ENCODE measurements around the gene LRRC75A. TPM values are rescaled to one million over a fixed set of nuclear protein-coding genes. Genes with fewer than 3 reads are reported as not detected.
A peak's percentile ranks its signal among the peaks of the same experiment; 100 is the strongest.
"Not testable (repeated sequence)": the region's sequence is repeated elsewhere in the genome, so short reads cannot be mapped to it uniquely, and the experiment has no call there.

The LRRC75A gene
- total RNA-seq, 2 experiments from 2014 or later = 1.5 to 1.7 TPM

- Mint-ChIP-seq H3K4me1 (peaks cover 2% of the 10 kb centered on the region), H3K36me3 (peaks cover 10% of the 10 kb centered on the region), H3K27ac (no peak overlapping the region), H3K27me3 (no peaks in the 10 kb centered on the region), H3K9me3 (no peaks in the 10 kb centered on the region), H3K4me3 (no peak overlapping the region)
- no peak for DNase-seq
These were observed 35.2 kb downstream of the LRRC75A start for GRCh38 chr17:16456742-16457316.

DNA sequence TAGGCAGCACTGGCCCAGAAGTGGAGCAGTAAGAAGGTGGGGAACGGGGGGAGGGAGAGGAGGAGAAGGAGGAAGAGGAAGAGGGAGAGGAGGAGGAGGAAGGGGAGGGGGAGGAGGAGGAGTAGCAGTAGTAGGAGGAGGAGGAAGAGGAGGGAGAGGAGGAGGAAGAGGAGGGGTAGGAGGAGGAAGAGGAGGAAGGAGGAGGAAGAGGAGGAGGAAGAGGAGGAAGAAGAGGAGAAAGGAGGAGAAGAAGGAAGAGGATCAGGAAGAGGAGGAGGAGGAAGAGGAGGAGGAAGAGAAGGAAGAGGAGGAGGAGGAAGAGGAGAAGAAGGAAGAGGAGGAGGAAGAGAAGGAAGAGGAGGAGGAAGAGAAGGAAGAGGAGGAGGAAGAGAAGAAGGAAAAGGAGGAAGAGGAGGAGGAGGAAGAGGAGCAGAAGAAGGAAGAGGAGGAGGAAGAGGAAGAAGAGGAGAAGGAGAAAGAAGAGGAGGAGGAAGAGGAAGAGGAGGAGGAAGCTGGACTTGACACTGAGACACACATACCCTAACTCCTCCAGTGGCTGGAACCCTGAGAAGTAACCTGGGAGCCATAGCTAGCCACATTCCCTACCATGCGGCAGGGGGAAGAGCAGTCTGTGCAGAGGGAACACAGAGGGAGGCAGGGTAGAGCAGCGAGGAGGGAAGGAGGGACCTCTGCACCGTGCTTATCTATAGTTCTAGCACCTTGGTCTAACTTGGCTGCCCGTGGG, 35.8 kb downstream of the LRRC75A start:
- peaks cover 2% of the 10 kb centered on the region for H3K4me1 Mint-ChIP-seq
- H3K27ac Mint-ChIP-seq = peak overlapping the region; percentile 20
- peaks cover 10% of the 10 kb centered on the region for H3K36me3 Mint-ChIP-seq
- no peaks in the 10 kb centered on the region for H3K9me3 Mint-ChIP-seq
- no peak for DNase-seq
- H3K27me3 Mint-ChIP-seq = no peaks in the 10 kb centered on the region
- no peak overlapping the region for H3K4me3 Mint-ChIP-seq

DNA sequence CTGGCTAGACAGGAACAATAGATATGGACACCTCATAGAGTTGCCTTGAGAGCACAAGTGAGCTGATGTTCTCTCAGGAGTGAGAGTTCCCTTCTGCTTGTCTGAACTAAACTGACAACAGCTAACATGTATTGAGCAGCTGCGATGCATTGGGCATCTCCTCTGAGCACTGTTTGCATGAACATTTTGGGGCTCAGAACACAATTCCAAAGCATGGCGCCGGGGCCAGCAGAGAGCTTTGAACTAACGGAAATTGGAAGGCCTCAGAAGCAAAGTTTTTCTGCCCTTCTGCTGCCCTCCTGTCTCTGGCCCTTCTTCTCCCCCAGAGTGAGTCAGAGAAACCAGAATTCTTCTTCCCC, 38.5 kb downstream of the LRRC75A start:
- Mint-ChIP-seq H3K27ac (peak overlapping the region; percentile 18), H3K36me3 (peaks cover 27% of the 10 kb centered on the region)

DNA sequence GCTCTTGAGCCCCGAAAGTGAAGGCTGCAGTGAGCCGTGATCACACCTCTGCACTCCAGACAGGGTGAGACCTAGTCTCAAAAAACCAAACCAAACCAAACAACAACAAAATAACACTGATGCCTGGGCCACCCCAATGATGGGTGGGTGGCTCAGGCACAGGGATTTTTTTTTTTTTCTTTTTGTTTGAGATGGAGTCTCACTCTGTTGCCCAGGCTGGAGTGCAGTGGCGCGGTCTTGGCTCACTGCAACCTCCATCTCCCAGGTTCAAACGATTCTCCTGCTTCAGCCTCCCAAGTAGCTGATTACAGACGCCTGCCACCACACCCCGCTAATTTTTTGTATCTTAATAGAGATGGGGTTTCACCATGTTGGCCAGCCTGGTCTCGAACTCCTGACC, 39.7 kb downstream of the LRRC75A start:
- H3K4me1 Mint-ChIP-seq = peaks cover 20% of the 10 kb centered on the region
- H3K9me3 Mint-ChIP-seq, H3K4me3 Mint-ChIP-seq, DNase-seq, H3K27ac Mint-ChIP-seq, H3K27me3 Mint-ChIP-seq: not testable (repeated sequence)
- H3K36me3 Mint-ChIP-seq = peaks cover 33% of the 10 kb centered on the region

More for the DNA sequence above, 38.5 kb downstream of the LRRC75A start:
- Mint-ChIP-seq H3K9me3 (no peaks in the 10 kb centered on the region), H3K4me3 (no peak overlapping the region), H3K27me3 (no peaks in the 10 kb centered on the region), H3K4me1 (peaks cover 9% of the 10 kb centered on the region)
- DNase-seq = no peak

GRCh38 chr17:16450028-16450427, 42.0 kb downstream of the LRRC75A start:
- DNase-seq = no peak
- Mint-ChIP-seq H3K4me1 (peaks cover 31% of the 10 kb centered on the region), H3K9me3 (no peaks in the 10 kb centered on the region), H3K27me3 (no peaks in the 10 kb centered on the region), H3K27ac (no peak overlapping the region), H3K4me3 (no peak overlapping the region), H3K36me3 (peaks cover 40% of the 10 kb centered on the region)

- Mint-ChIP-seq H3K27ac (peak overlapping the region; percentile 28), H3K36me3 (peaks cover 42% of the 10 kb centered on the region), H3K4me1 (peaks cover 36% of the 10 kb centered on the region), H3K27me3 (no peaks in the 10 kb centered on the region), H3K4me3 (no peak overlapping the region), H3K9me3 (no peaks in the 10 kb centered on the region)
- DNase-seq = no peak
These were observed 42.8 kb downstream of the LRRC75A start for GRCh38 chr17:16449121-16449570.

DNA sequence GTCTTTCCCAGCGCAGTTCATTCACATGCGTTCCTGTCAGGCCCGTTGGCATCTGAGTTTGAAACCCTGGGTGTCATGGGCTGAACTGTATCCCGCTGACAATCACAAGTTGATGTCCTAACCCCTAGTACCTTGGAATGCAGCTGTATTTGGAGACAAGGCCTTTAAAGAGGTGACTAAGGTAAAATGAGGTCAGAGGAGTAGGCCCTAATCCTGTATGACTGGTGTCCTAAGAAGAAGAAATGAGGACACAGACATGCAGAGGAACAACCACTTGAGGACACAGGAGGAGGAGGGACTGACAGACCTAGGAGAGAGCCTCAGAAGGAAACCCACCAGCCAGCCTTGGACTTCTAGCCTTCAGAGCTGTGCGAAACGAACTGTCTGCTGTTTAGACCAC, 43.5 kb downstream of the LRRC75A start:
- Mint-ChIP-seq H3K27ac (no peak overlapping the region), H3K36me3 (peaks cover 43% of the 10 kb centered on the region), H3K4me1 (peaks cover 41% of the 10 kb centered on the region), H3K4me3 (no peak overlapping the region), H3K9me3 (no peaks in the 10 kb centered on the region), H3K27me3 (no peaks in the 10 kb centered on the region)
- no peak for DNase-seq

DNA sequence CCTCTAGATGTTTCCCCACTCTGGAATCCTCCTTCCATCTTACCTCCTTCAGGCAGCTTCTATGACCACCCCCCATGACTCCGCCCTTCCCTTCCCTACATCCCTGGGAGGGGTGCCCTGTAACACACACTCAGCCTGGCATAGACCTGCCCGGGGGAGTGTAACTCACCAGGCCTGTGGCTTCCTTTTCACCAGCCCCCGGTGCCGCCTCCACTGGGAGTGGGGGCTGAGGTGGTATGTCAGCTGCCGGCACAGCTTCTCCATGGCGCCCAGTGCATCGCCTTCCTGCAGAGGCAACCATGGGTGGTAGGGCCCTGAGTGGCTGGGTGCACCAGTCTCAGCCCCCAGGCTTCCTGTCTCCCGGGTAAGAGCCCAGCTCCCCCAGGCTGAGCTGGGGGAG, 44.3 kb downstream of the LRRC75A start:
- H3K27ac Mint-ChIP-seq = peak overlapping the region; percentile 6
- H3K4me1 Mint-ChIP-seq = peaks cover 47% of the 10 kb centered on the region
- peaks cover 49% of the 10 kb centered on the region for H3K36me3 Mint-ChIP-seq
- no peak for DNase-seq
- no peaks in the 10 kb centered on the region for H3K27me3 Mint-ChIP-seq
- H3K9me3 Mint-ChIP-seq = no peaks in the 10 kb centered on the region
- no peak overlapping the region for H3K4me3 Mint-ChIP-seq

- Mint-ChIP-seq H3K36me3 (peaks cover 61% of the 10 kb centered on the region), H3K27ac (peak overlapping the region; percentile 69), H3K27me3 (peaks cover 4% of the 10 kb centered on the region), H3K4me3 (peak overlapping the region; percentile 41), H3K9me3 (no peaks in the 10 kb centered on the region), H3K4me1 (peaks cover 56% of the 10 kb centered on the region)
- DNase-seq = no peak
These were observed 45.5 kb downstream of the LRRC75A start for GRCh38 chr17:16446338-16446983.

- Mint-ChIP-seq H3K36me3 (peaks cover 68% of the 10 kb centered on the region), H3K27ac (peak overlapping the region; percentile 72), H3K4me1 (peaks cover 65% of the 10 kb centered on the region), H3K27me3 (peaks cover 15% of the 10 kb centered on the region), H3K4me3 (peak overlapping the region; percentile 52), H3K9me3 (no peaks in the 10 kb centered on the region)
- DNase-seq = no peak
These were observed 47.6 kb downstream of the LRRC75A start for GRCh38 chr17:16444258-16444886.

DNA sequence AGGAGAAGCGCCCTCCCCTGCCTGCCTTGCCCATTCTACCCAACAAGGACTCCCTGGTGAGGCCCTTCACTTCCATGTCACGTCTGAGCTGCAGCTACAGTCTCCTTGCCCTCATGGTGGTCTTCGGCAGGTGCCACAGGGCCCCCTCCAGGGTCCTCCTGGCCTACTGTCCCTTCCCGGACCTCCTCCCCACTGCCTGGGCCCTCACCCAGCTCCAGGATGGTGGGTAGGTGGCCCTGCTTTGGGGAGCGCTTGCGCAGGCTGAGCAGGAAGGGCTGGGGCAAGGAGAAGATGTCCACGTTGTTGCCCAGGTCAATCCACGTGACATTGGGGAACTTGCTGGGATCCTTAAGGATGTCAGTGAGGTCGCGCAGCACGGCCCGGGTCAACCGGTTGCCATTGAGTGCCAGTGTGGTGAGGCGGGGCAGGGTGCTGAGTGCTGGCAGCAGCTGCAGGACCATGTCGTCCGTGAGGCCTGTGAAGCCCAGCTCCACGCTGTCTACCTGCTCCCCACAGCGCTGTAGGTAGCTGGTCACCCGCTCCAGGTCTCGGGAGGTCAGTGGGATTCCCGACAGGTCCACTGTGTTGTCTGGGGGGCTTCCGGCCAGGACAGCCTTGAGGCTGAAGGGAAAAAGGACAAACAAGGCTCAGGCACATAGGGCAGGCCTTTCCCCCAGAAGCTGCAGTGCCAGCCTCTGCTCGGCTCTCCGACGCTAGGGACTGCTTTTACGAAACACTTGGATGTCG, 48.3 kb downstream of the LRRC75A start:
- Mint-ChIP-seq H3K4me3 (peak overlapping the region; percentile 99), H3K27ac (peak overlapping the region; percentile 72)

GRCh38 chr17:16442594-16443510, 49.1 kb downstream of the LRRC75A start:
- Mint-ChIP-seq H3K4me1 (peaks cover 57% of the 10 kb centered on the region), H3K4me3 (peak overlapping the region; percentile 99), H3K27ac (peak overlapping the region; percentile 100), H3K27me3 (peaks cover 19% of the 10 kb centered on the region), H3K36me3 (peaks cover 68% of the 10 kb centered on the region), H3K9me3 (peaks cover 2% of the 10 kb centered on the region)
- DNase-seq = no peak

More for the DNA sequence above, 48.3 kb downstream of the LRRC75A start:
- H3K27me3 Mint-ChIP-seq = peaks cover 19% of the 10 kb centered on the region
- H3K4me1 Mint-ChIP-seq = peaks cover 62% of the 10 kb centered on the region
- peaks cover 2% of the 10 kb centered on the region for H3K9me3 Mint-ChIP-seq
- peaks cover 74% of the 10 kb centered on the region for H3K36me3 Mint-ChIP-seq
- DNase-seq = no peak

GRCh38 chr17:16442141-16442540, 49.9 kb downstream of the LRRC75A start:
- Mint-ChIP-seq H3K36me3 (peaks cover 63% of the 10 kb centered on the region), H3K4me3 (peak overlapping the region; percentile 99), H3K9me3 (peaks cover 2% of the 10 kb centered on the region), H3K27me3 (peaks cover 19% of the 10 kb centered on the region), H3K4me1 (peaks cover 57% of the 10 kb centered on the region), H3K27ac (peak overlapping the region; percentile 100)
- no peak for DNase-seq

Measured in activated naive CD8-positive, alpha-beta T cell treated with anti-CD3 and anti-CD28 coated beads for 36 hours (primary cell).